SK-N-SH (cell line): ENCODE data around the gene CUEDC1. TPM values are rescaled to one million over a fixed set of nuclear protein-coding genes. Genes with fewer than 3 reads are reported as not detected.
"Not testable (repeated sequence)": the region's sequence is repeated elsewhere in the genome, so short reads cannot be mapped to it uniquely, and the experiment has no call there.

ENCODE experiments used
- CTCF ChIA-PET: fragments of 300-600, 350-600 bp; formaldehyde crosslinking; extraction: SDS; loops from one replicate; lab custom pipeline; 2021; lab: Yijun Ruan, JAX
- POLR2A ChIA-PET: fragments of 350-600 bp; sonication (Branson Sonifier 250); formaldehyde crosslinking; extraction: SDS; loops from one replicate; lab custom pipeline; 2020; ENCODE audit warnings: antibody characterized with exemption, inconsistent platforms; lab: Yijun Ruan, JAX
- DNase-seq: peaks from one replicate; pipeline ENCODE4 v3.0.0; 2012
- H2AFZ ChIP-seq: fragments of 200-600 bp; sonication (generic); 2 replicates; pipeline ENCODE4 v1.8.1; 2016; ENCODE audit warnings: antibody characterized with exemption, mild to moderate bottlenecking, low read depth
- H3F3A ChIP-seq: fragments of 200-600 bp; sonication (generic); replicated peaks from 2 replicates; pipeline ENCODE3; 2016; ENCODE audit warnings: antibody characterized with exemption, mild to moderate bottlenecking; ENCODE audit not compliant: insufficient read depth
- H3K27ac ChIP-seq, 2 experiments: fragments of 200-500 bp in 1 of 2; fragments of 200-600 bp in 1 of 2; sonication (Bioruptor generic) in 1 of 2; sonication (generic), shearing (Covaris generic) in 1 of 2; 2 replicates each; pipeline versions ENCODE4 v1.5.1 to v1.6.1; 2014 to 2016; ENCODE audit warnings: low read depth in 2 of 2, inconsistent platforms in 1 of 2, low read length in 1 of 2, mild to moderate bottlenecking in 1 of 2, mixed read lengths in 1 of 2
- H3K27me3 ChIP-seq: fragments of 200-600 bp; sonication (generic), shearing (Covaris generic); 2 replicates; pipeline ENCODE4 v1.6.1; 2016; ENCODE audit warnings: mixed run types; ENCODE audit not compliant: insufficient read depth
- H3K36me3 ChIP-seq, 2 experiments: fragments of 200-500 bp in 1 of 2; fragments of 200-600 bp in 1 of 2; sonication (Bioruptor generic) in 1 of 2; sonication (generic) in 1 of 2; replicated peaks in 1 of 2; 2 replicates each; pipeline versions ENCODE3 to v1.5.1; 2014 to 2016; ENCODE audit warnings: low read length in 1 of 2, mild to moderate bottlenecking in 1 of 2; ENCODE audit not compliant: insufficient read depth in 2 of 2, control insufficient read depth in 1 of 2
- H3K4me1 ChIP-seq, 2 experiments: fragments of 200-500 bp in 1 of 2; fragments of 200-600 bp in 1 of 2; sonication (Bioruptor generic) in 1 of 2; sonication (generic), shearing (Covaris generic) in 1 of 2; 2 replicates each; pipeline versions ENCODE4 v1.5.1 to v1.6.1; 2014 to 2016; ENCODE audit warnings: low read depth in 1 of 2, low read length in 1 of 2, mixed run types in 1 of 2; ENCODE audit not compliant: insufficient read depth in 2 of 2, control insufficient read depth in 1 of 2
- H3K4me2 ChIP-seq: fragments of 200-600 bp; sonication (generic), shearing (Covaris generic); 2 replicates; pipeline ENCODE4 v1.6.1; 2017; ENCODE audit warnings: mixed run types
- H3K4me3 ChIP-seq, 2 experiments: fragments of 200-500 bp in 1 of 2; fragments of 200-600 bp in 1 of 2; sonication (Bioruptor generic) in 1 of 2; sonication (generic), shearing (Covaris generic) in 1 of 2; 2 replicates each; pipeline versions ENCODE4 v1.5.1 to v1.8.1; 2014 to 2016; ENCODE audit warnings: low read depth in 2 of 2, inconsistent platforms in 1 of 2, low read length in 1 of 2, mild to moderate bottlenecking in 1 of 2, mixed read lengths in 1 of 2, moderate library complexity in 1 of 2
- H3K79me2 ChIP-seq: fragments of 200-600 bp; sonication (generic); 2 replicates; pipeline ENCODE4 v1.8.1; 2017; ENCODE audit warnings: mild to moderate bottlenecking; ENCODE audit not compliant: insufficient read depth
- H3K9ac ChIP-seq: fragments of 200-600 bp; sonication (generic); 2 replicates; pipeline ENCODE4 v1.6.1; 2017; ENCODE audit warnings: mixed run types
- H3K9me2 ChIP-seq: fragments of 200-600 bp; sonication (generic); 2 replicates; pipeline ENCODE4 v1.6.1; 2017; ENCODE audit warnings: mixed run types
- H3K9me3 ChIP-seq: fragments of 200-600 bp; sonication (generic); 2 replicates; pipeline ENCODE4 v1.6.1; 2017; ENCODE audit warnings: mixed run types, mild to moderate bottlenecking, moderate library complexity
- H4K20me1 ChIP-seq: fragments of 200-600 bp; sonication (generic); 2 replicates; pipeline ENCODE4 v1.6.1; 2017; ENCODE audit warnings: mild to moderate bottlenecking, mixed run types; ENCODE audit not compliant: insufficient read depth
- EZH2phosphoT487 ChIP-seq: fragments of 200-600 bp; sonication (generic); IDR thresholded peaks from 2 replicates; pipeline ENCODE4 v1.6.1; 2017; ENCODE audit warnings: low read depth, mixed run types, mild to moderate bottlenecking, antibody characterized with exemption, moderate library complexity, borderline replicate concordance
- FOXM1 ChIP-seq: IDR thresholded peaks from 2 replicates; pipeline ENCODE4 v1.4.0; 2012; ENCODE audit warnings: low read depth, mild to moderate bottlenecking
- NFIC ChIP-seq: IDR thresholded peaks from 2 replicates; pipeline ENCODE4 v1.4.0; 2012; ENCODE audit warnings: borderline replicate concordance
- NRF1 ChIP-seq: IDR thresholded peaks from 2 replicates; pipeline ENCODE4 v1.6.1; 2012; ENCODE audit warnings: low read depth, mild to moderate bottlenecking, low read length
- RAD21 ChIP-seq: IDR thresholded peaks from 2 replicates; pipeline ENCODE4 v1.6.1; 2012; ENCODE audit warnings: mild to moderate bottlenecking, low read length
- RCOR1 ChIP-seq: fragments of 150-350 bp; IDR thresholded peaks from 2 replicates; pipeline ENCODE4 v1.6.1; 2017; ENCODE audit warnings: antibody characterized with exemption, low read length
- RFX5 ChIP-seq: IDR thresholded peaks from 2 replicates; pipeline ENCODE4 v1.6.1; 2012; ENCODE audit warnings: mild to moderate bottlenecking, improper control_type of control experiment, low read length
- WGBS: methylation state at CpG from one replicate; pipeline ENCODE4 v1.1.6; 2017; ENCODE audit warnings: low lambda C conversion rate; 5-methylcytosine and 5-hydroxymethylcytosine counted together
- polyA plus RNA-seq, 3 experiments: library from polyadenylated mRNA; depleted of rRNA; stranded (reverse); fragments of >200 nt; gene quantifications; 2 replicates each; pipeline ENCODE4 v1.2.3, GENCODE V29; 2012
- TF ChIP-seq, protein P1 (sequence below): IDR thresholded peaks from 2 replicates; pipeline ENCODE4 v1.4.0; 2012; ENCODE audit warnings: low read depth, borderline replicate concordance

The CUEDC1 gene
- polyA plus RNA-seq, 1 of the 3 experiments (the other 2 are of a cell fraction): 58.9 TPM

DNA sequence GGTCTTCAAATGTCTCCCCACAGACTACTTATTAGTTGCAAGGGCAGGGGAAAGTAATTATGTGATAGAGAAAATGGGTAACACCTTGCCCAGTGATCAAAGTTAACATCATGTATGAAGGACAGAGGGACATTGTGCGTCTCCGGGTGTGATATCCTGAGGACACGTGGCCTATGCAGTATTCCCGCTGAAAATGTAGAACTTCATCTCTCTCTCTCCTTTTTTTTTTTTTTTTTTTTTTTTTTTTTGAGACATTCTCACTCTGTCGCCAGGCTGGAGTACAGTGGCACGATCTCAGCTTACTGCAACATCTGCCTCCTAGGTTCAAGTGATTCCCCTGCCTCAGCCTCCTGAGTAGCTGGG, 7.9 kb upstream of the CUEDC1 start (continued):
- TF ChIP-seq, protein P1, sequence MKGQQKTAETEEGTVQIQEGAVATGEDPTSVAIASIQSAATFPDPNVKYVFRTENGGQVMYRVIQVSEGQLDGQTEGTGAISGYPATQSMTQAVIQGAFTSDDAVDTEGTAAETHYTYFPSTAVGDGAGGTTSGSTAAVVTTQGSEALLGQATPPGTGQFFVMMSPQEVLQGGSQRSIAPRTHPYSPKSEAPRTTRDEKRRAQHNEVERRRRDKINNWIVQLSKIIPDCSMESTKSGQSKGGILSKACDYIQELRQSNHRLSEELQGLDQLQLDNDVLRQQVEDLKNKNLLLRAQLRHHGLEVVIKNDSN: no peak
- TF ChIP-seq FOXM1: no peak
- TF ChIP-seq, all 33 proteins: peak for 0

DNA sequence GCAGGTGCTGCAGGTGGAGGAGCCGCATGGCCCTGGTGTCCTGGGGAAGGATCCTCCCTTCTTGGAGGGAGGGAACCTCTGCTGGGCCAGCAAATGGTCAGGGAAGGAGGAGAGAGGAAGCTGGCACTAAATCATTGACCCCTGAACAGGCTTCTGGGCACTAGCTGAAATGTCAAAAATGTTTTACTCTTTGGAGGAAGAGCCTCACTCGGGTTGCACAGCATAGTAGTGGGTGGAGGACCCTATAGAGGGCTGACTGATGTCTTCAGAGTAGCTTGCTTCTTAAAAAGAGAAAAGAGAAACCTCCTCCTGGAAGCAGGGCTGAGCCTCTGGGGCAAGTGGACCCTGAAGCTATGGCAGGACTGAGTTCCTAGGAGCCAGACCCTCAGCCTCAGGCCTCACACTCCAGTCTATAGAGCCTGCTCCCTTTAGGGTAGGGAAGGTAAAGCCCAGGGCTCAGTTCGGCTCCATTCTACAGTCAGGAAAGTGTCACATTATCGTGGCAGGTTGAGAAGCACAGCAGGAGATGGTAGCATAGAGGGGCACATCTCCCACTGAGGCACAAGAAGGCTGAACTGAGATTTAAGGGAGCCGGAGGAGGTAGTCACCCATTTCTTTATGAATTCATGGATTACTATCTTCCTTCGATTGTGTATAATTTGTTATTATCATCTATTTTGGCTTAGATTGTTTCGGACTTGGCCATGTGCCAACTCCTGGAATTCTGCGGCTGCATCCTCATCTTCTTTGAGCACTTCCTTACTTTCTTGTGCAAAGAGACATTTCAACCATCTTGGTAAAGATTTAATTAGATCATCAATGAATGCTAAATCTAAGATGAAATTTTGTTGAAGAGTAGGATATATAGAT, 7.3 kb upstream of the CUEDC1 start:
- 79% methylated on average over 8 of the region's 8 CpGs for WGBS
- ChIA-PET POLR2A (no interaction called here), CTCF (interaction anchor here (0.9 to 3.5 kb wide), 3 partner anchors 9 to 70 kb away, joined by 3 to 14 read pairs (median 3); no protein-coding TSS in a partner anchor)
- Histone ChIP-seq H3F3A (peaks cover 6% of the 10 kb centered on the region), H3K9ac (no peak overlapping the region), H3K27ac (no peak overlapping the region), H4K20me1 (no peaks in the 10 kb centered on the region), H3K4me1 (no peaks in the 10 kb centered on the region), H2AFZ (no peak overlapping the region), H3K36me3 (no peaks in the 10 kb centered on the region), H3K9me2 (no peaks in the 10 kb centered on the region), H3K4me3 (no peak overlapping the region), H3K27me3 (no peaks in the 10 kb centered on the region), H3K4me2 (no peak overlapping the region), H3K79me2 (no peaks in the 10 kb centered on the region), H3K9me3 (no peaks in the 10 kb centered on the region)
- TF ChIP-seq RFX5 (no peak), RAD21 (no peak), NRF1 (no peak), RCOR1 (no peak), NFIC (peak; percentile 74)
- no peak for DNase-seq

DNA sequence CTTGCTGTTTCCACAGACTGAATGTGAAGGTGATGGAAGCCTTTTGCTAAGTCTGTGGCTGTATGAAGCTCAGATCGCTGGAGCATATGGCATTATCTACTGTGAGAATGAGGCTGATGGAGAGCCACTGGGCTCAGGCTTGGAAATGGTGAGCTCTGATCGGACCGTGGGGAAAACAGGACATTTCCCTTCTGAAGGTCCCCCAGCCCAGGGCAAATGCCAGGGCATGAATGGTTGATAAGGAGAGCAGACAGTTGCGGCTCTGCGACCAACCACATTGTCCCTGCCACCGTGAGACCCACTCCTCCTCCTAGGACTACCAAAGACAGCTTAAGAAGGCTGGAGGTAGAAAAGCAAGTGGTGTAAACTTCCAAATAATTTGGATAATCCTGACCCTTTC, 4.7 kb upstream of the CUEDC1 start:
- WGBS: 92% methylated on average over 6 of the region's 6 CpGs
- Histone ChIP-seq H3K9ac (no peak overlapping the region), H3K27ac (no peak overlapping the region), H2AFZ (no peak overlapping the region), H3F3A (peaks cover 6% of the 10 kb centered on the region), H4K20me1 (no peaks in the 10 kb centered on the region), H3K79me2 (peaks cover 8% of the 10 kb centered on the region; the same call in 1 of the 2 replicates), H3K9me2 (no peaks in the 10 kb centered on the region), H3K27me3 (no peaks in the 10 kb centered on the region), H3K4me3 (no peak overlapping the region), H3K4me2 (no peak overlapping the region), H3K9me3 (no peaks in the 10 kb centered on the region), H3K36me3 (no peaks in the 10 kb centered on the region), H3K4me1 (peaks cover 6 to 7% of the 10 kb centered on the region in 2 experiments; a peak in 3 of 4 replicates)
- ChIA-PET CTCF (interaction anchor here (1.1 to 3.5 kb wide), 6 partner anchors 9 to 39 kb away, joined by 3 to 14 read pairs (median 4); no protein-coding TSS in a partner anchor), POLR2A (interaction anchor here (1.6 kb wide), 1 partner anchor 19 kb away, joined by 3 read pairs; no protein-coding TSS in a partner anchor)
- DNase-seq: no peak
- no peak for TF ChIP-seq EZH2phosphoT487

DNA sequence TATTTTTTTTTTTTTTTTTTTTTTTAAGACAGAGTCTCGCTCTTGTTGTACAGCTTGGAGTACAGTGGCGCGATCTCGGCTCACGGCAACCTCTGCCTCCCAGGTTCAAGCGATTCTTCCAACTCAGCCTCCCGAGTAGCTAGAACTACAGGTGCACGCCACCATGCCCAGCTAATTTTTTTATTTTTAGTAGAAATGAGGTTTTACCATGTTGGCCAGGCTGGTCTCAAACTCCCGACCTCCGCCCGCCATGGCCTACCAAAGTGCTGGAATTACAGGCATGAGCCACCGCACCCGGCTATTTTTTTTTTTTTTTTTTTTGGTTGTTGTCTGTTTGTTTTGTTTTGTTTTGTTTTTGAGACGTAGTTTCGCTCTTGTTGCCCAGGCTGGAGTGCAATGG, 3.2 kb upstream of the CUEDC1 start:
- 97% methylated on average over 15 of the region's 15 CpGs for WGBS
- peaks cover 22% of the 10 kb centered on the region for H3K79me2 ChIP-seq
- H4K20me1 ChIP-seq, H3K4me2 ChIP-seq, H3K9me2 ChIP-seq, H3F3A ChIP-seq, H3K36me3 ChIP-seq, H3K27ac ChIP-seq, H3K27me3 ChIP-seq, H3K9me3 ChIP-seq, H3K4me3 ChIP-seq, H3K9ac ChIP-seq, H2AFZ ChIP-seq, DNase-seq: not testable (repeated sequence)
- CTCF ChIA-PET: interaction anchor here (1.2 kb wide), 1 partner anchor 23 kb away, joined by 3 read pairs; no protein-coding TSS in a partner anchor
- POLR2A ChIA-PET: interaction anchor here (1.6 kb wide), 1 partner anchor 18 kb away, joined by 3 read pairs; no protein-coding TSS in a partner anchor
- peaks cover 14 to 15% of the 10 kb centered on the region in 2 experiments; a peak in 3 of 4 replicates for H3K4me1 ChIP-seq
